ENCODE results near the gene AGBL1. TPM values are rescaled to one million over a fixed set of nuclear protein-coding genes. Genes with fewer than 3 reads are reported as not detected.

Gene AGBL1
- total and polyA plus RNA-seq, 2 donors (not counting 1 experiment from before 2014, with no cell fraction given): not detected

GRCh38 chr15:86595741-86596140, 516.1 kb downstream of the AGBL1 start:
- no peaks in the 10 kb centered on the region for H3K27me3 Mint-ChIP-seq
- CTCF ChIA-PET: no interaction called here
- no CpG with 5 or more reads among the region's 1 CpG for WGBS (ENCODE audit: insufficient coverage)
- H3K9ac ChIP-seq (ENCODE audit: low read length): no peak overlapping the region
- no peak overlapping the region for H3K27ac ChIP-seq (ENCODE audit: low read length in 2 of 2)
- no peak for TF ChIP-seq EZH2 (IDR thresholded peaks at IDR 0.05; ENCODE audit: borderline replicate concordance, insufficient read depth, low read depth, low read length, poor library complexity, severe bottlenecking)
- no peak for TF ChIP-seq CTCF (IDR thresholded peaks at IDR 0.05)
- H2AFZ ChIP-seq (ENCODE audit: insufficient read depth, low read depth, low read length, poor library complexity, severe bottlenecking): no peak overlapping the region
- H3K4me3 ChIP-seq (ENCODE audit: control extremely low read depth in 1 of 5, extremely low read depth in 1 of 5, insufficient read depth in 1 of 5, low read depth in 2 of 5, low read length in 4 of 5): no peak overlapping the region
- no peak overlapping the region for H3K4me3 Mint-ChIP-seq
- no peaks in the 10 kb centered on the region for H3K4me1 Mint-ChIP-seq
- H3K79me2 ChIP-seq (ENCODE audit: control insufficient read depth, insufficient read depth, low read length): no peaks in the 10 kb centered on the region
- peaks cover 2% of the 10 kb centered on the region for H3K9me3 Mint-ChIP-seq (ENCODE audit: insufficient read depth)
- no peaks in the 10 kb centered on the region for H4K20me1 ChIP-seq (ENCODE audit: control insufficient read depth, insufficient read depth, low read length, poor library complexity, severe bottlenecking)
- DNase-seq: no peak
- H3K27ac Mint-ChIP-seq: no peak overlapping the region
- POLR2A ChIA-PET: no interaction called here
- H3K4me1 ChIP-seq (ENCODE audit: control insufficient read depth in 2 of 2, insufficient read depth in 2 of 2, low read length in 2 of 2): no peaks in the 10 kb centered on the region
- no peaks in the 10 kb centered on the region for H3K27me3 ChIP-seq (replicated peaks in 1 of 4; ENCODE audit: control extremely low read depth in 1 of 4, control insufficient read depth in 3 of 4, insufficient read depth in 4 of 4, low read length in 3 of 4)
- no peak overlapping the region for H3K4me2 ChIP-seq (replicated peaks; ENCODE audit: low read depth, low read length, poor library complexity, severe bottlenecking)
- H3K36me3 ChIP-seq (replicated peaks in 1 of 2; ENCODE audit: control extremely low read depth in 1 of 2, control insufficient read depth in 1 of 2, extremely low read depth in 1 of 2, insufficient read depth in 2 of 2, low read length in 1 of 2): no peaks in the 10 kb centered on the region
- no peaks in the 10 kb centered on the region for H3K9me3 ChIP-seq (ENCODE audit: control extremely low read depth in 1 of 3, control insufficient read depth in 2 of 3, insufficient read depth in 1 of 3, low read length in 2 of 3)
- ATAC-seq (ENCODE audit: low read depth): no peak
- intact Hi-C loops (cut with micrococcal nuclease): no loop called here

DNA sequence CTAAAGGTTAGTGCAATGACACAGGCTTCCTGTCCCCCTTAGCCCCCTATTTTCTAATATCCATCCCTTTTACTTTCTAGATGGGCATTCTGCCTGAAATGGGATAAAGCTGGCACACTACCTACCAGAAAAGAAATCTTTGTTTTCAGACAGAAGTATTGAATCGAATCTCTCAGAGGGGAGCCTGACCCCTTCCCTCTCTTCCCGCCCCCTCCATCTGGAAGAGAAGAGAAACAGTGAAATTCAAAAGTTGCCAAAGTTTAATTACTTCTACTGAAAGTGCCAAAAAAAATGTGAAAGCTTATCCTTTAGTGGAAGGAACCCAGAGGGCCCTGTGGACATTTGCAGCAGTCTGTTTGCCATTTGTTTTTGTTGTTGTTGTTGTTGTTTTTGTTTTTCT, 523.8 kb downstream of the AGBL1 start:
- no CpG with 5 or more reads among the region's 2 CpGs for WGBS (ENCODE audit: insufficient coverage)
- ChIA-PET CTCF (no interaction called here), POLR2A (no interaction called here)
- Mint-ChIP-seq H3K4me3 (no peak overlapping the region), H3K27me3 (no peaks in the 10 kb centered on the region), H3K4me1 (no peaks in the 10 kb centered on the region), H3K27ac (no peak overlapping the region), H3K9me3 (ENCODE audit: insufficient read depth) (no peaks in the 10 kb centered on the region)
- Histone ChIP-seq H4K20me1 (ENCODE audit: control insufficient read depth, insufficient read depth, low read length, poor library complexity, severe bottlenecking) (no peaks in the 10 kb centered on the region), H3K4me2 (replicated peaks; ENCODE audit: low read depth, low read length, poor library complexity, severe bottlenecking) (no peak overlapping the region), H3K36me3 (replicated peaks in 1 of 2; ENCODE audit: control extremely low read depth in 1 of 2, control insufficient read depth in 1 of 2, extremely low read depth in 1 of 2, insufficient read depth in 2 of 2, low read length in 1 of 2) (no peaks in the 10 kb centered on the region), H3K4me1 (ENCODE audit: control insufficient read depth in 2 of 2, insufficient read depth in 2 of 2, low read length in 2 of 2) (no peaks in the 10 kb centered on the region), H3K27me3 (replicated peaks in 1 of 4; ENCODE audit: control extremely low read depth in 1 of 4, control insufficient read depth in 3 of 4, insufficient read depth in 4 of 4, low read length in 3 of 4) (no peaks in the 10 kb centered on the region), H3K4me3 (ENCODE audit: control extremely low read depth in 1 of 5, extremely low read depth in 1 of 5, insufficient read depth in 1 of 5, low read depth in 2 of 5, low read length in 4 of 5) (no peak overlapping the region), H3K79me2 (ENCODE audit: control insufficient read depth, insufficient read depth, low read length) (no peaks in the 10 kb centered on the region), H3K27ac (ENCODE audit: low read length in 2 of 2) (no peak overlapping the region), H2AFZ (ENCODE audit: insufficient read depth, low read depth, low read length, poor library complexity, severe bottlenecking) (no peak overlapping the region), H3K9ac (ENCODE audit: low read length) (no peak overlapping the region), H3K9me3 (ENCODE audit: control extremely low read depth in 1 of 3, control insufficient read depth in 2 of 3, insufficient read depth in 1 of 3, low read length in 2 of 3) (no peaks in the 10 kb centered on the region)
- ATAC-seq (ENCODE audit: low read depth) (no peak), DNase-seq (no peak)
- intact Hi-C loops (cut with micrococcal nuclease): no loop called here
- TF ChIP-seq EZH2 (IDR thresholded peaks at IDR 0.05; ENCODE audit: borderline replicate concordance, insufficient read depth, low read depth, low read length, poor library complexity, severe bottlenecking) (no peak), CTCF (IDR thresholded peaks at IDR 0.05) (no peak)

Data from B cell (primary cell).